Astrocyte of the cerebellum (primary cell): ENCODE measurements around the gene CHN2.

Experiments used
- DNase-seq: peaks from one replicate; pipeline ENCODE4 v3.0.0-alpha.2; 2011; ENCODE audit warnings: low read depth
- H3K4me3 ChIP-seq: 2 replicates; pipeline ENCODE4 v1.5.1; 2011; ENCODE audit warnings: mild to moderate bottlenecking, low read depth, low read length, moderate library complexity
- in situ Hi-C: cut with HindIII; loops from 2 replicates; pipeline ENCODE4 v1.10.0; 2017; ENCODE audit warnings: low sequenced_read_pairs
- TF ChIP-seq, protein P1 (sequence below): IDR thresholded peaks from 2 replicates; pipeline ENCODE4 v1.5.1; 2012; ENCODE audit warnings: low read length, low read depth, moderate library complexity, mild to moderate bottlenecking; ENCODE audit errors: missing control alignments

Gene CHN2

GRCh38 chr7:29248713-29249382, 54.3 kb downstream of the CHN2 start:
- no peak overlapping the region for H3K4me3 ChIP-seq
- TF ChIP-seq, protein P1, sequence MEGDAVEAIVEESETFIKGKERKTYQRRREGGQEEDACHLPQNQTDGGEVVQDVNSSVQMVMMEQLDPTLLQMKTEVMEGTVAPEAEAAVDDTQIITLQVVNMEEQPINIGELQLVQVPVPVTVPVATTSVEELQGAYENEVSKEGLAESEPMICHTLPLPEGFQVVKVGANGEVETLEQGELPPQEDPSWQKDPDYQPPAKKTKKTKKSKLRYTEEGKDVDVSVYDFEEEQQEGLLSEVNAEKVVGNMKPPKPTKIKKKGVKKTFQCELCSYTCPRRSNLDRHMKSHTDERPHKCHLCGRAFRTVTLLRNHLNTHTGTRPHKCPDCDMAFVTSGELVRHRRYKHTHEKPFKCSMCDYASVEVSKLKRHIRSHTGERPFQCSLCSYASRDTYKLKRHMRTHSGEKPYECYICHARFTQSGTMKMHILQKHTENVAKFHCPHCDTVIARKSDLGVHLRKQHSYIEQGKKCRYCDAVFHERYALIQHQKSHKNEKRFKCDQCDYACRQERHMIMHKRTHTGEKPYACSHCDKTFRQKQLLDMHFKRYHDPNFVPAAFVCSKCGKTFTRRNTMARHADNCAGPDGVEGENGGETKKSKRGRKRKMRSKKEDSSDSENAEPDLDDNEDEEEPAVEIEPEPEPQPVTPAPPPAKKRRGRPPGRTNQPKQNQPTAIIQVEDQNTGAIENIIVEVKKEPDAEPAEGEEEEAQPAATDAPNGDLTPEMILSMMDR = no peak
- in situ Hi-C loops = no loop called here
- no peak for DNase-seq

GRCh38 chr7:29249383-29249750, 54.8 kb downstream of the CHN2 start:
- H3K4me3 ChIP-seq = no peak overlapping the region
- DNase-seq = no peak
- in situ Hi-C loops = no loop called here
- TF ChIP-seq, protein P1 = no peak

- TF ChIP-seq, protein P1 = no peak
- no peak overlapping the region for H3K4me3 ChIP-seq
- in situ Hi-C loops = no loop called here
- DNase-seq = no peak
Measured at GRCh38 chr7:29249860-29250259, 55.3 kb downstream of the CHN2 start.

DNA sequence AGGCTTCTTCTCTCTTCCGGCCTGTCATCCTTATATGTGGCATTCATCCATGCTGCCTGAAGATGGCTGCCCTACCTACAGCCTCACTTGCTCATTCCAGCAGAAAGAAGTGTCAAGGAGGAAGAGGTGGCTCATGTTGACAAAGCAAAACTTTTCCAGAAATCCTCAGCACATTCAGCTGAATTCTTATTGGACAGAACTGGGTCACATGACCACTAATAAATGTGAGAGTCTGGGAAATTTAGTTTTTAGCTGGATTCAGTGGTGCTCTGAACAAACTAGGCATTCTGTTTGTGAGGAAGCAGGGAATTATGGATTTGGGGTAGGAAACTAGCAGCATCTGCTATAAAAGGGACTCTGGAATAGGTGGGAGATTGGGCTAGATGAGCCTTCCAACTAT, 58.6 kb downstream of the CHN2 start:
- TF ChIP-seq, protein P1 = no peak
- DNase-seq = no peak
- in situ Hi-C loops = no loop called here
- H3K4me3 ChIP-seq = no peak overlapping the region

- in situ Hi-C loops = no loop called here
- TF ChIP-seq, protein P1 = no peak
- DNase-seq = no peak
- no peak overlapping the region for H3K4me3 ChIP-seq
Measured at GRCh38 chr7:29254591-29254990, 60.0 kb downstream of the CHN2 start.

GRCh38 chr7:29255199-29255878, 60.8 kb downstream of the CHN2 start:
- DNase-seq = no peak
- TF ChIP-seq, protein P1 = no peak
- in situ Hi-C loops = no loop called here
- H3K4me3 ChIP-seq = no peak overlapping the region
